Stomach (tissue), 4 donors: ENCODE measurements around the gene GNA14.

Experiments used
- CTCF ChIP-seq, 7 experiments: fragments of 450-650 bp in 4 of 7; fragments of 200-600 bp in 3 of 7; sonication (generic) in 3 of 7; IDR thresholded peaks; one replicate each; pipeline ENCODE4 v1.5.1; 2016 to 2019; ENCODE audit warnings: antibody characterized with exemption in 7 of 7, control low read depth in 2 of 7, mild to moderate bottlenecking in 1 of 7
- EP300 ChIP-seq: sonication (generic); formaldehyde crosslinking; IDR thresholded peaks from one replicate; pipeline ENCODE4 v1.6.1; 2017; ENCODE audit warnings: antibody characterized with exemption
- POLR2A ChIP-seq, 4 donors: fragments of 450-650 bp; IDR thresholded peaks; one replicate each; pipeline ENCODE4 v1.6.1; 2016; ENCODE audit warnings: antibody characterized with exemption in 4 of 4, control low read depth in 2 of 4, mild to moderate bottlenecking in 1 of 4, moderate library complexity in 1 of 4

- TF ChIP-seq POLR2A (IDR thresholded peaks at IDR 0.05) (no peak), CTCF (IDR thresholded peaks at IDR 0.05) (no peak), EP300 (no peak)
Measured at GRCh38 chr9:77562019-77562748, 85.9 kb downstream of the GNA14 start.
